ENCODE measurements around the gene CHTF18.

- TF ChIP-seq CTCF (conservative IDR thresholded peaks at IDR 0.05; ENCODE audit: low read length) (no peak), EZH2phosphoT487 (IDR thresholded peaks at IDR 0.05; ENCODE audit: borderline replicate concordance, low read depth, low read length) (no peak)
Measured at GRCh38 chr16:779561-779960, 8.9 kb upstream of the CHTF18 start.

All from OCI-LY7 (cell line).